ENCODE data around the gene WNT7B.

- TF ChIP-seq EZH2 (IDR thresholded peaks at IDR 0.05) (no peak), POLR2AphosphoS5 (IDR thresholded peaks at IDR 0.05; ENCODE audit: borderline replicate concordance, low read depth, low read length) (no peak)
These were observed 2.5 kb downstream of the WNT7B start for GRCh38 chr22:45974498-45974897.
